ENCODE results near the gene SPDYE2B.
"Not testable (repeated sequence)": the region's sequence is repeated elsewhere in the genome, so short reads cannot be mapped to it uniquely, and the experiment has no call there.

DNA sequence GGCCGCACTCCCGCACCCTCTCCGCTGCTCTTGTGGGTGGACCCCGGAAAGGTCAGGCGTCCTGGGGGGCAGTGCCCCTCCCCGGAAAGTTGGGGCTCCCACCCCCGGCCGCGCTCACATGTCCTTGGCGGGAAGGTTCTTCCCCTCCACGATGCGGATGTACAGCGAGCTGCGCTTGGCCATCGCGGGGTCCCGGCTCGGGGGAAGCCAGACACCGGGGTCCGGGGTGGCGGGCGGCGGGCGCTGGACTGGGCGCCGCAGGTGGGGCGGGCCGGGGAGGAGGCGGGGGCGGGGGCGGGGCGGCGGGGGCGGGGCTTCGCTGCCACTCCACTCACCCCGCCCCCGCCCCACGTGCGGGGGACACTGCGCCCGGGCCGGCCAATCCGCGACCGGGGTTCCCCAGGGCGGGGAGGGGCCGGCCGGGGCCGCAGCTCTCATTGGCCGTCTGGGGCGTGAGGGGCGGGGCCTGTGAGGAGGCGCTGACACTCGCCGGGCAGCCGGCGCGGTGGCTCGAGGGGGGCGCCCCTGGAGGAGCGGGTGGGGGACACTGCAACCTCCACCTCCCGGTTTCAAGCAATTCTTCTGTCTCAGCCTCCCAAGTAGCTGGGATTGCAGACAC, 33.5 kb upstream of the SPDYE2B start, which contains the start of gene RASA4:
- TF ChIP-seq, protein P1, sequence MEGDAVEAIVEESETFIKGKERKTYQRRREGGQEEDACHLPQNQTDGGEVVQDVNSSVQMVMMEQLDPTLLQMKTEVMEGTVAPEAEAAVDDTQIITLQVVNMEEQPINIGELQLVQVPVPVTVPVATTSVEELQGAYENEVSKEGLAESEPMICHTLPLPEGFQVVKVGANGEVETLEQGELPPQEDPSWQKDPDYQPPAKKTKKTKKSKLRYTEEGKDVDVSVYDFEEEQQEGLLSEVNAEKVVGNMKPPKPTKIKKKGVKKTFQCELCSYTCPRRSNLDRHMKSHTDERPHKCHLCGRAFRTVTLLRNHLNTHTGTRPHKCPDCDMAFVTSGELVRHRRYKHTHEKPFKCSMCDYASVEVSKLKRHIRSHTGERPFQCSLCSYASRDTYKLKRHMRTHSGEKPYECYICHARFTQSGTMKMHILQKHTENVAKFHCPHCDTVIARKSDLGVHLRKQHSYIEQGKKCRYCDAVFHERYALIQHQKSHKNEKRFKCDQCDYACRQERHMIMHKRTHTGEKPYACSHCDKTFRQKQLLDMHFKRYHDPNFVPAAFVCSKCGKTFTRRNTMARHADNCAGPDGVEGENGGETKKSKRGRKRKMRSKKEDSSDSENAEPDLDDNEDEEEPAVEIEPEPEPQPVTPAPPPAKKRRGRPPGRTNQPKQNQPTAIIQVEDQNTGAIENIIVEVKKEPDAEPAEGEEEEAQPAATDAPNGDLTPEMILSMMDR (IDR thresholded peaks at IDR 0.05; ENCODE audit: extremely low read depth in 1 of 2, insufficient read depth in 1 of 2, low read depth in 1 of 2, low read length in 2 of 2): not testable (repeated sequence)
- TF ChIP-seq POLR2A (IDR thresholded peaks at IDR 0.05; ENCODE audit: low read depth, low read length); POLR2AphosphoS5 (IDR thresholded peaks at IDR 0.05; ENCODE audit: insufficient read depth, low read depth, low read length); EZH2 (IDR thresholded peaks at IDR 0.05; ENCODE audit: borderline replicate concordance, low read depth, low read length, severe bottlenecking): not testable (repeated sequence)

Measured in endothelial cell of umbilical vein (primary cell).